GM12874 (cell line): ENCODE results near the gene DYSF.

ENCODE experiments used
- CTCF ChIP-seq: IDR thresholded peaks from 2 replicates; pipeline ENCODE4 v1.5.1; 2011; ENCODE audit warnings: low read depth, mild to moderate bottlenecking, control low read depth, low read length, moderate library complexity; ENCODE audit not compliant: insufficient read depth

DYSF gene

GRCh38 chr2:71605781-71606241 is 152.4 kb downstream of the DYSF start:
- TF ChIP-seq CTCF, result no peak

- no peak for TF ChIP-seq CTCF
These were observed 152.9 kb downstream of the DYSF start for GRCh38 chr2:71606244-71606643.

- TF ChIP-seq CTCF, result no peak
These were observed 154.0 kb downstream of the DYSF start for GRCh38 chr2:71607151-71607889.

GRCh38 chr2:71608034-71608433 is 154.7 kb downstream of the DYSF start:
- no peak for TF ChIP-seq CTCF

GRCh38 chr2:71608441-71608840 is 155.1 kb downstream of the DYSF start:
- TF ChIP-seq CTCF, result no peak

- no peak for TF ChIP-seq CTCF
These were observed 155.7 kb downstream of the DYSF start for GRCh38 chr2:71609029-71609428.

GRCh38 chr2:71609441-71609840 is 156.1 kb downstream of the DYSF start:
- no peak for TF ChIP-seq CTCF
